Right lobe of liver (tissue), 6 donors: ENCODE data around the gene RAET1E. TPM values are rescaled to one million over a fixed set of nuclear protein-coding genes. Genes with fewer than 3 reads are reported as not detected.

ENCODE experiments used
- ATAC-seq, 4 donors: fragments of 200-7000 bp; cut with Tn5 transposase; one replicate each; pipeline ENCODE4 v1.9.1; 2020; ENCODE audit warnings: mild to moderate bottlenecking in 4 of 4, moderate library complexity in 4 of 4
- DNase-seq, 3 donors: peaks; one replicate each; pipeline ENCODE4 v3.0.0-alpha.2; 2020
- H3K27ac ChIP-seq, 3 donors: fragments of 200-600 bp; one replicate each; pipeline ENCODE4 v1.8.0; 2022
- H3K27me3 ChIP-seq, 2 donors: fragments of 200-600 bp; one replicate each; pipeline ENCODE4 v1.8.0; 2022
- H3K36me3 ChIP-seq, 4 donors: fragments of 200-600 bp; sonication (generic) in 1 of 4; one replicate each; pipeline versions ENCODE4 v1.5.1 to v1.8.0; 2017 to 2022; ENCODE audit warnings: control low read depth in 1 of 4
- H3K4me1 ChIP-seq, 4 donors: fragments of 200-600 bp; sonication (generic) in 1 of 4; one replicate each; pipeline versions ENCODE4 v1.5.1 to v1.8.0; 2017 to 2022; ENCODE audit warnings: control low read depth in 1 of 4
- H3K4me3 ChIP-seq, 3 donors: fragments of 200-600 bp; one replicate each; pipeline ENCODE4 v1.8.0; 2022
- H3K9me3 ChIP-seq, 4 donors: fragments of 200-600 bp; sonication (generic) in 1 of 4; one replicate each; pipeline versions ENCODE4 v1.5.1 to v1.8.0; 2017 to 2022; ENCODE audit warnings: control low read depth in 1 of 4
- POLR2A ChIP-seq: fragments of 450-650 bp; IDR thresholded peaks from one replicate; pipeline ENCODE4 v1.6.1; 2017; ENCODE audit warnings: antibody characterized with exemption, mild to moderate bottlenecking
- WGBS: methylation state at CpG from one replicate; pipeline ENCODE4 v1.1.6; 2018; ENCODE audit warnings: low coverage, low lambda C conversion rate; ENCODE audit not compliant: insufficient coverage; ENCODE audit errors: missing lambda C conversion rate; 5-methylcytosine and 5-hydroxymethylcytosine counted together
- intact Hi-C, 2 donors: fragments of 100-400 bp; cut with DNase I; formaldehyde crosslinking; loops; one replicate each; pipeline versions ENCODE4 v1.11.2 to v1.14.1; 2022
- total RNA-seq, 6 experiments: library from RNA; depleted of rRNA in 2 of 6; stranded (reverse); fragments of >200 nt in 2 of 6; fragmentation: NEBNext Ultra II Directional in 3 of 6; extraction: Animal tissue kit (Norgen Biotek cat#: 25700) in 3 of 6; gene quantifications; one replicate each; pipeline versions ENCODE4 v1.1.0 to v1.2.4, GENCODE V29; 2016 to 2023
- TF ChIP-seq, protein P1 (sequence below), 4 donors: fragments of 200-600 bp in 3 of 4; fragments of 450-650 bp in 1 of 4; IDR thresholded peaks; one replicate each; pipeline versions ENCODE4 v1.5.1 to v1.8.0; 2016 to 2022; ENCODE audit warnings: antibody characterized with exemption in 4 of 4, mild to moderate bottlenecking in 2 of 4
- donor health status: DM: no; HTN: yes; CAD: no.
- donor health status: DM: no; HTN: no; CAD: no.
- donor health status: DM: no; HTN: no; CAD: no.
- donor health status: DM: no; HTN: yes; CAD: no.
- donor health status: DM: no; HTN: yes; CAD: no.

Gene RAET1E
- total RNA-seq, 6 experiments from 2014 or later: not detected

DNA sequence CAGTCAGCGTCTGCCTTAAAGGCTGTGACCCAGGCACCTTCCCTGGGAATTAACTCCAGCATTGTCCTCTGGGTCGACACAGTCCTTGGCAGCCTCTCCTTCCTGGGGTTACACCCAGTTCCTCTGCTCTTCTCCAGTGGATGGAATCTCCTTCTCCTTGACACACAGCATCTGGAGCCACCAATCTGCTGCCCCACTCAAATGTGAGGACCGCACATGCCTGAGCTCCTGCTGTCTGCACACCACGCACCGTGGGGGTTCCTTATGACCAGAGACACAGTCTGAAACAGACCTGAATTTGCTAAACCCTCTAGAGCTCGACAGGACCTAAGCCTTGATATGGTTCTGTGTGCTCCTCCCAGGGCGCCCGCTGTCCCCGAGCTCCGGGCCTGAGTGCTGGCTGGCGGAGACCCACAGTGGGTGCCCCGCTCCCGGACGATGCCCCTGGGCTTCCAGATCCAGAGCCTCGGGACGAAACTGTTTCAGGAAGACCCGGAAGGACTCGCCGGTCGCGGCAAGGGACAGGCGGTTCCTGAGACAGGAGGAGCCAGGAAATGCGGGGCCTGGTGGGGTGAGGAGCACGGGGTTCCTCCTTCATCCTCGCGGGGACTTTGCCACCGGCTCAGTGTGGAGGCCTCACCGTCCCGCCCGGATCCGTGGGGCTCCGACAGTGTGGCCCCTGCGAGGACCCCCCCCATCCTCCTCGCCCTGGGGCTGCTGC is 27.5 kb upstream of the RAET1E start:
- TF ChIP-seq POLR2A: no peak
- TF ChIP-seq, protein P1, sequence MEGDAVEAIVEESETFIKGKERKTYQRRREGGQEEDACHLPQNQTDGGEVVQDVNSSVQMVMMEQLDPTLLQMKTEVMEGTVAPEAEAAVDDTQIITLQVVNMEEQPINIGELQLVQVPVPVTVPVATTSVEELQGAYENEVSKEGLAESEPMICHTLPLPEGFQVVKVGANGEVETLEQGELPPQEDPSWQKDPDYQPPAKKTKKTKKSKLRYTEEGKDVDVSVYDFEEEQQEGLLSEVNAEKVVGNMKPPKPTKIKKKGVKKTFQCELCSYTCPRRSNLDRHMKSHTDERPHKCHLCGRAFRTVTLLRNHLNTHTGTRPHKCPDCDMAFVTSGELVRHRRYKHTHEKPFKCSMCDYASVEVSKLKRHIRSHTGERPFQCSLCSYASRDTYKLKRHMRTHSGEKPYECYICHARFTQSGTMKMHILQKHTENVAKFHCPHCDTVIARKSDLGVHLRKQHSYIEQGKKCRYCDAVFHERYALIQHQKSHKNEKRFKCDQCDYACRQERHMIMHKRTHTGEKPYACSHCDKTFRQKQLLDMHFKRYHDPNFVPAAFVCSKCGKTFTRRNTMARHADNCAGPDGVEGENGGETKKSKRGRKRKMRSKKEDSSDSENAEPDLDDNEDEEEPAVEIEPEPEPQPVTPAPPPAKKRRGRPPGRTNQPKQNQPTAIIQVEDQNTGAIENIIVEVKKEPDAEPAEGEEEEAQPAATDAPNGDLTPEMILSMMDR (IDR thresholded peaks at IDR 0.05): no peak
- intact Hi-C loops: loop anchor here in 1 of 2 donors (5.0 kb wide), 1 partner anchor 83 kb away; no protein-coding TSS in a partner anchor
- no peaks in the 10 kb centered on the region for H3K36me3 ChIP-seq

DNA sequence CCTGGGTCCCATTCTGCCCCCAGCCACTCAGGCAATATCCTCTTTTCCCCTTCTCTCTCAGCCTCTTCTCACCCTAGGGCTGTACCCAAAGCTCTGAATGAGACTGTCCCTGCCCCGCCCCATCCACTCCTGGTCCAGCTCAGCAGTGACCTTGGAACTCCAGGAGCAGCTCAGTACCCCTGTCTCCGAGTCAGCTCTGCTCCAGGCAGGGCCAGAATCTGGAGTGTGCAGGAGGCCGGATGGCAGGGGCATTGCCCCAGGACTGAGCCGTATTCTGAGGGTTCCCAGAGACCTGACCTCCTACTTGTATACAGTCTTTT is 27.0 kb upstream of the RAET1E start:
- H3K27ac ChIP-seq: no peak overlapping the region
- no peaks in the 10 kb centered on the region for H3K36me3 ChIP-seq
- no peak for TF ChIP-seq POLR2A
- TF ChIP-seq, protein P1 (IDR thresholded peaks at IDR 0.05): no peak
- no peaks in the 10 kb centered on the region for H3K9me3 ChIP-seq
- H3K4me1 ChIP-seq: peaks cover 0 to 5% (median 0%) of the 10 kb centered on the region in 4 donors
- no peak for DNase-seq
- 48% methylated on average over 3 of the region's 4 CpGs for WGBS
- no peak overlapping the region for H3K4me3 ChIP-seq
- no peak for ATAC-seq
- intact Hi-C loops: loop anchor here (5.0 kb wide), 2 partner anchors 83 to 88 kb away; no protein-coding TSS in a partner anchor
- H3K27me3 ChIP-seq: peaks cover 0 to 4% of the 10 kb centered on the region in 2 donors

More for the DNA sequence above, 27.5 kb upstream of the RAET1E start:
- no peak overlapping the region for H3K27ac ChIP-seq
- ATAC-seq (peak; percentile 29 to 39 (median 31)), DNase-seq (peak in 1 of 3 donors; percentile 35)
- peaks cover 0 to 4% of the 10 kb centered on the region in 2 donors for H3K27me3 ChIP-seq
- peak overlapping the region; percentile 44 to 60 (median 56) for H3K4me3 ChIP-seq
- H3K4me1 ChIP-seq: peaks cover 0 to 5% (median 0%) of the 10 kb centered on the region in 4 donors
- no peaks in the 10 kb centered on the region for H3K9me3 ChIP-seq
- 21% methylated on average over 6 of the region's 34 CpGs for WGBS

GRCh38 chr6:149924206-149924932 is 26.5 kb upstream of the RAET1E start:
- WGBS: 96% methylated on average over 5 of the region's 9 CpGs
- H3K27ac ChIP-seq: no peak overlapping the region
- H3K27me3 ChIP-seq: peaks cover 0 to 4% of the 10 kb centered on the region in 2 donors
- H3K4me1 ChIP-seq: peaks cover 0 to 5% (median 0%) of the 10 kb centered on the region in 4 donors
- H3K36me3 ChIP-seq: no peaks in the 10 kb centered on the region
- intact Hi-C loops: loop anchor here in 1 of 2 donors (5.0 kb wide), 1 partner anchor 87 kb away; no protein-coding TSS in a partner anchor
- no peak overlapping the region for H3K4me3 ChIP-seq
- DNase-seq: no peak
- H3K9me3 ChIP-seq: no peaks in the 10 kb centered on the region
- TF ChIP-seq, protein P1 (IDR thresholded peaks at IDR 0.05): no peak
- TF ChIP-seq POLR2A: no peak
- ATAC-seq: no peak

DNA sequence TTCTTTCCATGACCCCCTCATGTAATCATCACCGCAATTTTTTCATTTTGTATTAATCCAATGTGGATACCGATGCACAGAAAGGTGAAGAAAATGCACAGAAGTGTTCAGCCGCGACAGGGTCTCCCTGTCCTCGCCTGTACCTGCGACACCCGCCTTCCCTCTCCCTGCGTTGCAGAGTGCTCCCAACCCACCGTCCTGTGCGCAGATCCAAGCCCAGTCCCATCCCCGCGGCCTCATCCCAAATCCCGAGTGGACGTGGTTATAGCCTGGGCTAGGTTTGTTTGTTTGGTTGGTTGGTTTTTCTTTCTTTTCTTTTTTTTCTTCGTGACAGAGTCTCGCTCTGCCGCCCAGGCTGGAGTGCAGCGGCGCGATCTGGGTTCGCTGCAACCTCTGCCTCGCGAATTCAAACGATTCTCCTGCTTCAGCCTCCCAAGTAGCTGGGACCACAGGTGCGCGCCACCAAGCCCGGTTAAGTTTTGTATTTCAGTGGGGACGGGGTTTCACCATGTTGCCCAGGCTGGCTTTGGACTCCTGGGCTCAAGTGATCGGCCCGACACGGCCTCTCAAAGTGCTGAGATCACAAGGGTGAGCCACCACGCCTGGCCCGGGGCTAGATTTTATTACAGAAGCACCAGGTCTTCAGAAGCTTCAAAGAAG is 25.5 kb upstream of the RAET1E start:
- ATAC-seq: no peak
- H3K4me3 ChIP-seq: peak overlapping the region; percentile 23 to 50 (median 44)
- TF ChIP-seq, protein P1 (IDR thresholded peaks at IDR 0.05): no peak
- TF ChIP-seq POLR2A: no peak
- no peak for DNase-seq
- H3K27me3 ChIP-seq: no peaks in the 10 kb centered on the region
- no peaks in the 10 kb centered on the region for H3K9me3 ChIP-seq
- WGBS: 30% methylated on average over 33 of the region's 33 CpGs
- no peaks in the 10 kb centered on the region for H3K36me3 ChIP-seq
- no peak overlapping the region for H3K27ac ChIP-seq
- intact Hi-C loops: loop anchor here in 1 of 2 donors (5.0 kb wide), 1 partner anchor 86 kb away; no protein-coding TSS in a partner anchor
- peaks cover 0 to 5% (median 0%) of the 10 kb centered on the region in 4 donors for H3K4me1 ChIP-seq
